HCT116 (cell line): ENCODE results near the gene ADAM15. TPM values are rescaled to one million over a fixed set of nuclear protein-coding genes. Genes with fewer than 3 reads are reported as not detected.
A peak's percentile ranks its signal among the peaks of the same experiment; 100 is the strongest.

Source experiments
- ATAC-seq: fragments of 200-7000 bp; cut with Tn5 transposase; 2 replicates; pipeline ENCODE4 v1.9.1; 2020; ENCODE audit warnings: mild to moderate bottlenecking, moderate library complexity
- BruUV-seq: library from RNA; stranded (reverse); fragments of 400-500 nt; replicated peaks from 2 replicates; lab custom pipeline; 2021; lab: Mats Ljungman, UMichigan
- CTCF ChIA-PET: fragments of 300-600 bp; sonication (Branson Sonifier 250); formaldehyde crosslinking; loops from one replicate; lab custom pipeline; 2021; ENCODE audit warnings: antibody characterized with exemption; lab: Charles Lee
- POLR2A ChIA-PET: fragments of 300-600, 350-600 bp; sonication (Branson Sonifier 250); formaldehyde crosslinking; loops from one replicate; lab custom pipeline; 2021; ENCODE audit warnings: antibody characterized with exemption; lab: Charles Lee
- RAD21 ChIA-PET, 2 experiments: fragments of 300-600 bp; sonication (Branson Sonifier 250); formaldehyde crosslinking; loops; one replicate each; lab custom pipeline; 2023; ENCODE audit warnings: low total read pairs in 2 of 2; ENCODE audit not compliant: uncharacterized antibody in 2 of 2, unreplicated experiment in 2 of 2, low non-redundant PET in 1 of 2; lab: Charles Lee
- DNase-seq: peaks from one replicate; pipeline ENCODE4 v3.0.0-alpha.2; 2010; ENCODE audit warnings: low read depth, low spot score
- H2AFZ ChIP-seq: fragments of 200-600 bp; shearing (Covaris generic), sonication (generic); 2 replicates; pipeline ENCODE4 v1.6.1; 2017; ENCODE audit warnings: low read depth, mixed run types, mixed read lengths, antibody characterized with exemption, low read length; ENCODE audit not compliant: poor library complexity, severe bottlenecking
- H3K27ac ChIP-seq: 2 replicates; pipeline ENCODE4 v1.5.1; 2012; ENCODE audit warnings: low read depth, low read length
- H3K27me3 ChIP-seq: fragments of 200-600 bp; sonication (generic); 2 replicates; pipeline ENCODE4 v1.6.1; 2016; ENCODE audit warnings: mixed run types, low read length, mixed read lengths; ENCODE audit not compliant: insufficient read depth
- H3K36me3 ChIP-seq, 2 experiments: fragments of 200-500 bp in 1 of 2; fragments of 200-600 bp in 1 of 2; sonication (Bioruptor generic) in 1 of 2; sonication (generic) in 1 of 2; 2 replicates each; pipeline versions ENCODE4 v1.5.1 to v1.6.1; 2014 to 2016; ENCODE audit warnings: low read length in 2 of 2, inconsistent platforms in 1 of 2, mixed read lengths in 1 of 2, mixed run types in 1 of 2; ENCODE audit not compliant: insufficient read depth in 2 of 2, control insufficient read depth in 1 of 2
- H3K4me1 ChIP-seq, 2 experiments: fragments of 200-600 bp in 1 of 2; sonication (generic) in 1 of 2; 2 replicates each; pipeline versions ENCODE4 v1.5.1 to v1.6.1; 2012 to 2017; ENCODE audit warnings: low read length in 2 of 2, inconsistent platforms in 1 of 2, mild to moderate bottlenecking in 1 of 2, mixed read lengths in 1 of 2, mixed run types in 1 of 2, moderate library complexity in 1 of 2; ENCODE audit not compliant: insufficient read depth in 2 of 2, control insufficient read depth in 1 of 2
- H3K4me2 ChIP-seq: fragments of 200-600 bp; sonication (generic); 2 replicates; pipeline ENCODE4 v1.6.1; 2017; ENCODE audit warnings: mixed run types, low read length, mixed read lengths
- H3K4me3 ChIP-seq, 2 experiments: fragments of 200-600 bp in 1 of 2; sonication (generic) in 1 of 2; replicated peaks in 1 of 2; 2 replicates each; pipeline ENCODE4 v1.5.1; 2011 to 2016; ENCODE audit warnings: low read length in 2 of 2, control low read depth in 1 of 2, low read depth in 1 of 2, mild to moderate bottlenecking in 1 of 2, mixed read lengths in 1 of 2, mixed run types in 1 of 2
- H3K79me2 ChIP-seq: fragments of 200-600 bp; sonication (generic); 2 replicates; pipeline ENCODE4 v1.6.1; 2017; ENCODE audit warnings: mild to moderate bottlenecking, mixed run types, low read length, moderate library complexity, mixed read lengths; ENCODE audit not compliant: insufficient read depth
- H3K9ac ChIP-seq: fragments of 200-600 bp; sonication (generic); 2 replicates; pipeline ENCODE4 v1.6.1; 2016; ENCODE audit warnings: low read length, mixed read lengths
- H3K9me2 ChIP-seq: fragments of 200-600 bp; sonication (generic), shearing (Covaris generic); 2 replicates; pipeline ENCODE4 v1.6.1; 2017; ENCODE audit warnings: mixed run types, mild to moderate bottlenecking, moderate library complexity; ENCODE audit not compliant: insufficient read depth
- H3K9me3 ChIP-seq, 2 experiments: fragments of 200-500 bp in 1 of 2; fragments of 200-600 bp in 1 of 2; sonication (Bioruptor generic) in 1 of 2; sonication (generic) in 1 of 2; 2 replicates each; pipeline ENCODE4 v1.6.1; 2014 to 2017; ENCODE audit warnings: low read length in 2 of 2, mixed read lengths in 2 of 2, inconsistent platforms in 1 of 2, low read depth in 1 of 2, mild to moderate bottlenecking in 1 of 2, mixed run types in 1 of 2, moderate library complexity in 1 of 2; ENCODE audit not compliant: control insufficient read depth in 1 of 2, insufficient read depth in 1 of 2
- H4K20me1 ChIP-seq: fragments of 200-600 bp; sonication (generic), shearing (Covaris generic); 2 replicates; pipeline ENCODE4 v1.6.1; 2017; ENCODE audit warnings: mixed run types, mild to moderate bottlenecking, moderate library complexity; ENCODE audit not compliant: insufficient read depth
- CBX3 ChIP-seq: IDR thresholded peaks from 2 replicates; pipeline ENCODE4 v1.6.1; 2012; ENCODE audit warnings: low read depth
- CEBPB ChIP-seq: IDR thresholded peaks from 2 replicates; pipeline ENCODE4 v1.6.1; 2012; ENCODE audit warnings: low read depth
- EGR1 ChIP-seq: IDR thresholded peaks from 2 replicates; pipeline ENCODE4 v1.6.1; 2012; ENCODE audit warnings: low read depth
- ELF1 ChIP-seq: IDR thresholded peaks from 2 replicates; pipeline ENCODE4 v1.6.1; 2012; ENCODE audit warnings: low read depth, borderline replicate concordance
- EZH2phosphoT487 ChIP-seq: fragments of 200-600 bp; IDR thresholded peaks from 2 replicates; pipeline ENCODE4 v1.6.1; 2018; ENCODE audit warnings: antibody characterized with exemption, borderline replicate concordance
- FOSL1 ChIP-seq: IDR thresholded peaks from 2 replicates; pipeline ENCODE4 v1.6.1; 2012; ENCODE audit warnings: low read depth
- POLR2A ChIP-seq: IDR thresholded peaks from 2 replicates; pipeline ENCODE4 v1.7.0; 2011; ENCODE audit warnings: borderline replicate concordance; ENCODE audit not compliant: insufficient read depth, insufficient read length; ENCODE audit errors: extremely low read depth
- POLR2AphosphoS5 ChIP-seq: IDR thresholded peaks from 2 replicates; pipeline ENCODE4 v1.6.1; 2011; ENCODE audit warnings: mild to moderate bottlenecking, low read depth, low read length, moderate library complexity
- RAD21 ChIP-seq: IDR thresholded peaks from 2 replicates; pipeline ENCODE4 v1.6.1; 2012; ENCODE audit warnings: low read depth, mild to moderate bottlenecking
- REST ChIP-seq: IDR thresholded peaks from 2 replicates; pipeline ENCODE4 v1.6.1; 2012; ENCODE audit warnings: low read depth
- SP1 ChIP-seq: IDR thresholded peaks from 2 replicates; pipeline ENCODE4 v1.6.1; 2012; ENCODE audit warnings: low read depth
- ZBTB33 ChIP-seq: IDR thresholded peaks from 2 replicates; pipeline ENCODE4 v1.6.1; 2011; ENCODE audit warnings: mild to moderate bottlenecking, low read length, moderate library complexity; ENCODE audit not compliant: insufficient replicate concordance; ENCODE audit errors: extremely low read depth
- ZFX ChIP-seq: fragments of 450-650 bp; IDR thresholded peaks from 2 replicates; pipeline ENCODE4 v1.6.1; 2017
- ZNF274 ChIP-seq: fragments of 200-500 bp; sonication (Bioruptor generic); IDR thresholded peaks from 2 replicates; pipeline ENCODE4 v1.6.1; 2014; ENCODE audit warnings: mild to moderate bottlenecking, low read depth, low read length, inconsistent platforms
- intact Hi-C: fragments of 100-400 bp; cut with micrococcal nuclease; formaldehyde crosslinking; loops from 2 replicates; pipeline ENCODE4 v1.10.0; 2022
- total RNA-seq: library from RNA; stranded (reverse); gene quantifications from one replicate; pipeline ENCODE4 v1.2.1, GENCODE V29; 2021; ENCODE audit not compliant: unreplicated experiment
- TF ChIP-seq, protein P1 (sequence below): IDR thresholded peaks from 2 replicates; pipeline ENCODE4 v1.6.1; 2012
- TF ChIP-seq, protein P2 (sequence below), 3 experiments: fragments of 200-600 bp in 1 of 3; sonication (generic) in 1 of 3; IDR thresholded peaks in 2 of 3; conservative IDR thresholded peaks in 1 of 3; 2 replicates each; pipeline ENCODE4 v1.5.1; 2012 to 2017; ENCODE audit warnings: low read depth in 2 of 3, low read length in 2 of 3, antibody characterized with exemption in 1 of 3, borderline replicate concordance in 1 of 3, control low read depth in 1 of 3, mild to moderate bottlenecking in 1 of 3, mixed read lengths in 1 of 3, mixed run types in 1 of 3, moderate library complexity in 1 of 3; ENCODE audit not compliant: insufficient read depth in 1 of 3
- TF ChIP-seq, protein P3 (sequence below): IDR thresholded peaks from 2 replicates; pipeline ENCODE4 v1.6.1; 2012

Gene ADAM15
- total RNA-seq, 1 experiment from 2014 or later, result 149 TPM

GRCh38 chr1:155017041-155017945, 33.8 kb upstream of the ADAM15 start:
- peaks cover 11% of the 10 kb centered on the region; the same call in 1 of the 2 replicates for H3K79me2 ChIP-seq
- H3K27ac ChIP-seq, result peak overlapping the region; percentile 89
- H3K27me3 ChIP-seq, result no peaks in the 10 kb centered on the region
- no TSS peak for BruUV-seq
- ChIA-PET RAD21 (interaction anchor here (0.6 to 1.2 kb wide), 3 partner anchors 47 to 112 kb away, joined by 3 read pairs; partner anchors contain the start of gene SHC1 (in 1 of the 2)), POLR2A (interaction anchor here (0.6 to 1.6 kb wide), 7 partner anchors 10 to 81 kb away, joined by 3 to 8 read pairs (median 4); partner anchors contain the start of gene PMVK), CTCF (interaction anchor here (0.6 to 3.0 kb wide), 22 partner anchors 9 to 538 kb away, joined by 3 to 24 read pairs (median 4); partner anchors contain the start of genes ADAM15, PBXIP1 and ZBTB7B)
- H3K9ac ChIP-seq, result peak overlapping the region; percentile 60
- peaks cover 30 to 62% of the 10 kb centered on the region in 2 experiments for H3K4me1 ChIP-seq
- peak overlapping the region; percentile 27 to 47 for H3K4me3 ChIP-seq
- ATAC-seq, result peak; percentile 86
- DNase-seq, result peak; percentile 87
- H4K20me1 ChIP-seq, result no peaks in the 10 kb centered on the region
- intact Hi-C loops, result loop anchor here (1.0 to 2.0 kb wide), 3 partner anchors 14 to 68 kb away; partner anchors contain the start of gene ZBTB7B
- no peaks in the 10 kb centered on the region for H3K9me3 ChIP-seq
- no peak overlapping the region for H2AFZ ChIP-seq
- no peaks in the 10 kb centered on the region for H3K9me2 ChIP-seq
- H3K4me2 ChIP-seq, result peak overlapping the region; percentile 82
- H3K36me3 ChIP-seq, result peaks cover 6 to 27% of the 10 kb centered on the region in 2 experiments; a peak in 3 of 4 replicates
- TF ChIP-seq, protein P1, sequence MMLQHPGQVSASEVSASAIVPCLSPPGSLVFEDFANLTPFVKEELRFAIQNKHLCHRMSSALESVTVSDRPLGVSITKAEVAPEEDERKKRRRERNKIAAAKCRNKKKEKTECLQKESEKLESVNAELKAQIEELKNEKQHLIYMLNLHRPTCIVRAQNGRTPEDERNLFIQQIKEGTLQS, result no peak
- peak; percentile 97 for TF ChIP-seq EGR1
- TF ChIP-seq, protein P2, sequence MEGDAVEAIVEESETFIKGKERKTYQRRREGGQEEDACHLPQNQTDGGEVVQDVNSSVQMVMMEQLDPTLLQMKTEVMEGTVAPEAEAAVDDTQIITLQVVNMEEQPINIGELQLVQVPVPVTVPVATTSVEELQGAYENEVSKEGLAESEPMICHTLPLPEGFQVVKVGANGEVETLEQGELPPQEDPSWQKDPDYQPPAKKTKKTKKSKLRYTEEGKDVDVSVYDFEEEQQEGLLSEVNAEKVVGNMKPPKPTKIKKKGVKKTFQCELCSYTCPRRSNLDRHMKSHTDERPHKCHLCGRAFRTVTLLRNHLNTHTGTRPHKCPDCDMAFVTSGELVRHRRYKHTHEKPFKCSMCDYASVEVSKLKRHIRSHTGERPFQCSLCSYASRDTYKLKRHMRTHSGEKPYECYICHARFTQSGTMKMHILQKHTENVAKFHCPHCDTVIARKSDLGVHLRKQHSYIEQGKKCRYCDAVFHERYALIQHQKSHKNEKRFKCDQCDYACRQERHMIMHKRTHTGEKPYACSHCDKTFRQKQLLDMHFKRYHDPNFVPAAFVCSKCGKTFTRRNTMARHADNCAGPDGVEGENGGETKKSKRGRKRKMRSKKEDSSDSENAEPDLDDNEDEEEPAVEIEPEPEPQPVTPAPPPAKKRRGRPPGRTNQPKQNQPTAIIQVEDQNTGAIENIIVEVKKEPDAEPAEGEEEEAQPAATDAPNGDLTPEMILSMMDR (IDR thresholded peaks at IDR 0.05 in 2 of 3, conservative IDR thresholded peaks at IDR 0.05 in 1 of 3; ENCODE audit: borderline replicate concordance in 1 of 3, insufficient read depth in 1 of 3, low read depth in 2 of 3, low read length in 2 of 3), result peak; percentile 99 to 100 (median 100)
- TF ChIP-seq ZNF274, result no peak
- TF ChIP-seq CBX3, result no peak
- TF ChIP-seq ELF1, result no peak
- peak; percentile 83 for TF ChIP-seq POLR2AphosphoS5
- TF ChIP-seq, protein P3, sequence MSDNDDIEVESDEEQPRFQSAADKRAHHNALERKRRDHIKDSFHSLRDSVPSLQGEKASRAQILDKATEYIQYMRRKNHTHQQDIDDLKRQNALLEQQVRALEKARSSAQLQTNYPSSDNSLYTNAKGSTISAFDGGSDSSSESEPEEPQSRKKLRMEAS, result peak; percentile 79
- TF ChIP-seq FOSL1, result no peak; the same call in 1 of the 2 replicates
- TF ChIP-seq ZFX, result no peak
- TF ChIP-seq REST, result no peak
- TF ChIP-seq POLR2A, result no peak
- TF ChIP-seq CEBPB, result no peak
- TF ChIP-seq RAD21, result peak; percentile 86
- TF ChIP-seq EZH2phosphoT487, result no peak
- peak; percentile 80 for TF ChIP-seq SP1
- peak; percentile 56 for TF ChIP-seq ZBTB33
